IPS DF 6.9 (cell line): ENCODE measurements around the gene KIF15.
A peak's percentile ranks its signal among the peaks of the same experiment; 100 is the strongest.

Experiments used
- DNase-seq: peaks from one replicate; pipeline ENCODE4 v3.0.0-alpha.2; 2013; ENCODE audit warnings: low read depth, low spot score
- H3K27ac ChIP-seq: one replicate; pipeline ENCODE4 v1.5.1; 2013; ENCODE audit warnings: low read length, control low read depth
- H3K27me3 ChIP-seq: 2 replicates; pipeline ENCODE4 v1.6.1; 2013; ENCODE audit warnings: mild to moderate bottlenecking, low read length; ENCODE audit not compliant: control insufficient read depth, insufficient read depth
- H3K36me3 ChIP-seq: 2 replicates; pipeline ENCODE4 v1.6.1; 2013; ENCODE audit warnings: low read length; ENCODE audit not compliant: control insufficient read depth, insufficient read depth
- H3K4me1 ChIP-seq: 2 replicates; pipeline ENCODE4 v1.6.1; 2013; ENCODE audit warnings: low read length; ENCODE audit not compliant: control insufficient read depth, insufficient read depth
- H3K4me3 ChIP-seq: 2 replicates; pipeline ENCODE4 v1.5.1; 2013; ENCODE audit warnings: mild to moderate bottlenecking, low read length
- H3K9me3 ChIP-seq: 2 replicates; pipeline ENCODE4 v1.6.1; 2013; ENCODE audit warnings: low read length, inconsistent platforms; ENCODE audit not compliant: control insufficient read depth, insufficient read depth
- WGBS: extraction: QIAGEN DNeasy Blood & Tissue Kit; methylation state at CpG from one replicate; pipeline ENCODE4 v1.1.7; 2013; ENCODE audit warnings: mixed read lengths, missing lambda C conversion rate; ENCODE audit not compliant: insufficient read length, insufficient coverage; 5-methylcytosine and 5-hydroxymethylcytosine counted together

Gene KIF15

GRCh38 chr3:44761424-44762169 is at the start of gene KIF15, which contains the start of gene KIAA1143:
Gene KIF15 (plus strand): TSS chr3:44761794. CDS start chr3:44761866, 72 bp downstream.
Gene KIAA1143 (minus strand): TSS chr3:44761619. CDS start chr3:44761602, 17 bp downstream.
- no peaks in the 10 kb centered on the region; the same call in 1 of the 2 replicates for H3K36me3 ChIP-seq
- no peaks in the 10 kb centered on the region for H3K4me1 ChIP-seq
- DNase-seq: peak; percentile 97
- peak within 1 kb of the TSS; percentile 93 for H3K4me3 ChIP-seq
- no peaks in the 10 kb centered on the region for H3K9me3 ChIP-seq
- no CpG with 5 or more reads among the region's 64 CpGs for WGBS
- no peaks in the 10 kb centered on the region for H3K27me3 ChIP-seq
- no peak within 1 kb of the TSS for H3K27ac ChIP-seq

DNA sequence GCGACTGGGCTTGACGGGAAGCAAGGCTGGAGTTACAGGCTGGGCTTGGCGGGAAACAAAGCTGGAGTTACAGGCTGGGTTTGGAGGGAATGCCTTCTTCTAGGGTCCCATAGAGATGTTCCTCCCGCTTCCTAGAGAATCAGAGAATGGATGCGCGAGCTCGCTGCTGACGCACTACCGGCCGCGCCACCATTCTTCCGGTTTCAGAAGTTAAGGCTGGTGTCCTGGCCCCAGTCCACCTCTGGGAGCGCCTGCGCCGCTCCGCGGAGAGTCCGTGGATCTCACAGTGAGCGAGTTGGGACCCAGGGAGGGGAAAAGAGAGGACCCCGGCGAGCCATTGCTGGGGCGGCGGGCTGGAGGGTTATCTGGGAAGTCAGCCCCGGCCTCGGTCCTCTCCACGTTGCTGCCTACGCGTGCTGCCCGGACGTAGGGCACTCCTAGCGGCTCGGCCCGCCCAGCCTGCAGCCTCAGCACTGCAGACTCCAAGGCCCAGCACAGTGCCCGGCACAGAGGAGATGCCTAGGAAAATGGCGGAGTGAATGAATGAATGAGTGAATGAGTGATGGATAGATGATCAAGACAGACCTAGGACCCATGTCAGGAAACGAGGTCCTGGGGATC is 49.0 kb upstream of the KIF15 start, which contains the start of gene ZNF502:
ZNF502 (plus strand) TSS at position 206 of the 621 bp plus-strand sequence. CDS start 7,602 bp downstream, outside the sequence.
- H3K9me3 ChIP-seq: peaks cover 2% of the 10 kb centered on the region; the same call in 1 of the 2 replicates
- WGBS: no CpG with 5 or more reads among the region's 36 CpGs

DNA sequence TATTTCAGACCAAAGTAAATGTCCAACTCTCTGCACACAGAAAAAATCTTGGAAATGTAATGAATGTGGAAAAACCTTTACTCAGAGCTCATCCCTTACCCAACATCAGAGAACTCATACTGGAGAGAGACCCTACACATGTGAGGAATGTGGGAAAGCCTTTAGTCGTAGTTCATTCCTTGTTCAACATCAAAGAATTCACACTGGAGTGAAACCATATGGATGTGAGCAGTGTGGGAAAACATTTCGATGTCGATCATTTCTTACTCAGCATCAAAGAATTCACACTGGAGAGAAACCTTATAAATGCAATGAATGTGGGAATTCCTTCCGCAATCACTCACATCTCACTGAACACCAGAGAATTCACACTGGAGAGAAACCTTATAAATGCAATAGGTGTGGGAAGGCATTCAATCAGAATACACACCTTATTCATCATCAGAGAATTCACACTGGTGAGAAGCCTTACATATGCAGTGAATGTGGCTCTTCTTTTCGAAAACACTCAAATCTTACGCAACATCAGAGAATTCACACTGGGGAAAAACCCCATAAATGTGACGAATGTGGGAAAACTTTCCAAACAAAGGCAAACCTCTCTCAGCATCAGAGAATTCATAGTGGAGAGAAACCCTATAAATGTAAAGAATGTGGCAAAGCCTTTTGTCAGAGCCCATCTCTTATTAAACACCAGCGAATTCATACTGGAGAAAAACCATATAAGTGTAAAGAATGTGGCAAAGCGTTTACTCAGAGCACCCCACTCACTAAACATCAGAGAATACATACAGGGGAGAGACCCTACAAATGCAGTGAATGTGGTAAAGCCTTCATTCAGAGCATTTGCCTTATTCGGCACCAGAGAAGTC is 40.1 kb upstream of the KIF15 start:
- no peak for DNase-seq
- Histone ChIP-seq H3K4me3 (no peak overlapping the region), H3K9me3 (peaks cover 18% of the 10 kb centered on the region), H3K36me3 (0 out of 2 replicates have a peak, but pooled peaks cover 4% of the 10 kb centered on the region), H3K27me3 (no peaks in the 10 kb centered on the region), H3K27ac (no peak overlapping the region), H3K4me1 (no peaks in the 10 kb centered on the region)
- WGBS: no CpG with 5 or more reads among the region's 10 CpGs

More for the DNA sequence above, 49.0 kb upstream of the KIF15 start, which contains the start of gene ZNF502:
- Histone ChIP-seq H3K27me3 (no peaks in the 10 kb centered on the region), H3K36me3 (no peaks in the 10 kb centered on the region), H3K27ac (no peak within 1 kb of the TSS), H3K4me3 (peak within 1 kb of the TSS; percentile 45), H3K4me1 (no peaks in the 10 kb centered on the region)
- peak; percentile 45 for DNase-seq

DNA sequence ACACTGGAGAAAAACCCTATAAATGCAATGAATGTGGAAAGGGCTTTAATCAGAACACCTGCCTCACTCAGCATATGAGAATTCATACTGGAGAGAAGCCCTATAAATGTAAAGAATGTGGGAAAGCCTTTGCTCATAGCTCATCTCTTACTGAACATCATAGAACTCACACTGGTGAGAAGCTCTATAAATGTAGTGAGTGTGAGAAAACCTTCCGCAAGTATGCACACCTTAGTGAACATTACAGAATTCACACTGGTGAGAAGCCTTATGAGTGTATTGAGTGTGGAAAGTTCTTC is 39.5 kb upstream of the KIF15 start:
- no peak overlapping the region for H3K4me3 ChIP-seq
- no peaks in the 10 kb centered on the region for H3K27me3 ChIP-seq
- H3K27ac ChIP-seq: no peak overlapping the region
- no CpG with 5 or more reads among the region's 1 CpG for WGBS
- H3K4me1 ChIP-seq: no peaks in the 10 kb centered on the region
- H3K36me3 ChIP-seq: 0 out of 2 replicates have a peak, but pooled peaks cover 4% of the 10 kb centered on the region
- H3K9me3 ChIP-seq: peaks cover 18% of the 10 kb centered on the region
- DNase-seq: no peak

DNA sequence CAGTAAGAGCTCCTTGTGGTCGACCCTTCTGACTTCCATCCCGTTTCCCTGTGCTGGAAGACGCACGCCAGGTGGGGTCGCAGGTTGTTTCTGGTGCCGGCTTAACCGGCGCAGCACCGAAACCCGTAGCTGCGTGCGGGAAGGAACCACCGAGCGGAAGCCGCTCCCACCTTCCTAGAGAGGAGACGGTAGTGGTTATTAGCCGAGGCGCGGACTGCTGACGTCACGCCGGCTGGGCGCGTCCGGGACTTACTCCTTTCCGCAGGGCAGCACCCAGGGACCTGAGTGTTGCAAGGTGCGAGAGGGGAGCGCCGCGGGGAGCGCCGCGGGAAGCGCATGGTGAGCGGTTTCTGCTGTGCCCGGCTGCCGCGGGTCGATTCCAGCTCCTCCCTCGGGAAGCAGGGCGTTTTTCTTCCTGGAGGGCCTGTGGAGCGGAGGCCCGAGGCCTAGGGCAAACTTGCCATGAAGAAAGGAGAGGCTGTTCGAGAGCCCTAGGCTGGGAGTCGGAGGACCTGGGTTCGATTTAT is 32.1 kb upstream of the KIF15 start, which contains the start of gene ZNF501:
ZNF501 (plus strand) TSS at position 252 of the 527 bp plus-strand sequence. CDS start 4,787 bp downstream, outside the sequence.
- WGBS: no CpG with 5 or more reads among the region's 46 CpGs
- peaks cover 7% of the 10 kb centered on the region; the same call in 1 of the 2 replicates for H3K36me3 ChIP-seq
- no peak within 1 kb of the TSS for H3K27ac ChIP-seq
- DNase-seq: peak; percentile 93
- H3K27me3 ChIP-seq: no peaks in the 10 kb centered on the region
- peak within 1 kb of the TSS; percentile 98 for H3K4me3 ChIP-seq
- H3K9me3 ChIP-seq: peaks cover 5% of the 10 kb centered on the region
- no peaks in the 10 kb centered on the region for H3K4me1 ChIP-seq

GRCh38 chr3:44734646-44735168 is 26.9 kb upstream of the KIF15 start:
- Histone ChIP-seq H3K4me3 (no peak overlapping the region), H3K9me3 (peaks cover 3% of the 10 kb centered on the region; the same call in 1 of the 2 replicates), H3K27ac (no peak overlapping the region), H3K36me3 (peaks cover 7% of the 10 kb centered on the region; the same call in 1 of the 2 replicates), H3K27me3 (no peaks in the 10 kb centered on the region), H3K4me1 (no peaks in the 10 kb centered on the region)
- no CpG with 5 or more reads among the region's 3 CpGs for WGBS
- no peak for DNase-seq

DNA sequence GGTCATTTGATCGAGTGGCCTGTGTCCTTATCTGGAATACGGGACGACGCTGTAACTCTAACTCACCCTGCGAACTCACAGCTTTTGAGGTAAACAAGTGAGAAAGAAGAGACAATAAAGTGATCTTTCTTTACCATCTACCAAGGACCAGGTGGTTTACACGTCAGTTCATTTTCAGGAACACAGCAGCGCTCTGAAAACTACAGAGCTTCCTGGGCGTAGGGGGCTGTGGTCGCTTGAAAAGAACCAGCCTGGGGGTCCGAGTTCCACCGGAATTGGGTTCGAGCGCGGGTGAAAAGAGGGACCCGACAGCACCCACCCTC is 532 bp upstream of the KIF15 start:
- Histone ChIP-seq H3K4me3 (peak overlapping the region; percentile 93), H3K36me3 (peaks cover 2% of the 10 kb centered on the region; the same call in 1 of the 2 replicates), H3K9me3 (no peaks in the 10 kb centered on the region)

DNA sequence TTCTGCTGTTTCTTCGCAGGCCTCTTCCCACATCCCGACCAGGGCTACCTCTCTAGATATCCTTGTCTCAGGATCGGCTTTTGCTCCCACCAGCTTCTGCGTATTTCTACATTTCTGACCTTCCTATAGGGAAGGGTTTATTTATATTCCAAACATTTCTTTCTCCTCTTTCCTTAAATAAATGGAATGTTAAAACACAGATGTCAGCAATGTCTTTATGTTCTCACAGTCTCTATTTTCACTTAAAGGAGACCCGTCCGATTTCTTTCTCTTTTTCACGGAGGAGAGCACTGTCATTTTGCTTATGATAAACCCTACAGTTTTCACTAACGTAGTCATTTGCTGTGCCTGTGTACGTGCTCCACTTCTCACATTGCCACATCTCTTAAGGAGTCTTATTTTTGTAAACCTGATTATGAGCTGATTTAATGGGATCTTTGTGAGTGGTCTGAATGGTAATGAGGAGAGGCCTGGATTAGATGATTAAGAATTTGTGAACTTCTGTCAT is 630 bp downstream of the KIF15 start:
- peak overlapping the region; percentile 93 for H3K4me3 ChIP-seq
- H3K27me3 ChIP-seq: no peaks in the 10 kb centered on the region
- no peak for DNase-seq
- H3K4me1 ChIP-seq: no peaks in the 10 kb centered on the region
- H3K27ac ChIP-seq: no peak overlapping the region
- H3K36me3 ChIP-seq: no peaks in the 10 kb centered on the region; the same call in 1 of the 2 replicates
- H3K9me3 ChIP-seq: no peaks in the 10 kb centered on the region
- no CpG with 5 or more reads among the region's 9 CpGs for WGBS

More for the DNA sequence above, 532 bp upstream of the KIF15 start:
- no CpG with 5 or more reads among the region's 15 CpGs for WGBS
- DNase-seq: no peak
- no peaks in the 10 kb centered on the region for H3K27me3 ChIP-seq
- H3K27ac ChIP-seq: no peak overlapping the region
- H3K4me1 ChIP-seq: no peaks in the 10 kb centered on the region

GRCh38 chr3:44762690-44763089 is 1.1 kb downstream of the KIF15 start:
- no peaks in the 10 kb centered on the region for H3K27me3 ChIP-seq
- no peaks in the 10 kb centered on the region for H3K9me3 ChIP-seq
- WGBS: no CpG with 5 or more reads among the region's 5 CpGs
- H3K36me3 ChIP-seq: no peaks in the 10 kb centered on the region; the same call in 1 of the 2 replicates
- DNase-seq: no peak
- H3K27ac ChIP-seq: no peak overlapping the region
- H3K4me1 ChIP-seq: no peaks in the 10 kb centered on the region
- peak overlapping the region; percentile 93; the same call in 1 of the 2 replicates for H3K4me3 ChIP-seq
